IMR-90 (cell line): Measurements from ENCODE around the gene ZNF484. TPM values are rescaled to one million over a fixed set of nuclear protein-coding genes. Genes with fewer than 3 reads are reported as not detected.

Source experiments
- ATAC-seq: fragments of 200-7000 bp; cut with Tn5 transposase; 2 replicates; pipeline ENCODE4 v1.9.1; 2020; ENCODE audit warnings: low read depth, mild to moderate bottlenecking, moderate library complexity
- BruUV-seq: library from RNA; stranded (reverse); fragments of 400-500 nt; replicated peaks from 2 replicates; lab custom pipeline; 2021; lab: Mats Ljungman, UMichigan
- CTCF ChIA-PET: fragments of 300-600 bp; formaldehyde crosslinking; extraction: SDS; loops from one replicate; lab custom pipeline; 2021; ENCODE audit warnings: antibody characterized with exemption; lab: Yijun Ruan, JAX
- POLR2A ChIA-PET: fragments of 300-600 bp; sonication (Branson Sonifier 250); formaldehyde crosslinking; loops from one replicate; lab custom pipeline; 2022; ENCODE audit warnings: antibody characterized with exemption; ENCODE audit not compliant: unreplicated experiment; lab: Charles Lee
- DNase-seq: peaks from one replicate; pipeline ENCODE4 v3.0.0; 2013
- H2AFZ ChIP-seq: replicated peaks from 2 replicates; pipeline ENCODE3; 2013; ENCODE audit warnings: low read length, mild to moderate bottlenecking; ENCODE audit not compliant: poor library complexity
- H2AK5ac ChIP-seq: 2 replicates; pipeline ENCODE4 v1.6.1; 2013; ENCODE audit warnings: low read depth, low read length, inconsistent platforms
- H2AK9ac ChIP-seq: replicated peaks from 2 replicates; pipeline ENCODE3; 2013; ENCODE audit warnings: mild to moderate bottlenecking, low read depth, low read length, moderate library complexity; ENCODE audit not compliant: poor library complexity
- H2BK120ac ChIP-seq: 2 replicates; pipeline ENCODE4 v1.6.1; 2013; ENCODE audit warnings: low read depth, low read length, inconsistent platforms
- H2BK15ac ChIP-seq: 3 replicates; pipeline ENCODE4 v1.6.1; 2013; ENCODE audit warnings: low read depth, low read length, inconsistent platforms
- H2BK20ac ChIP-seq: 2 replicates; pipeline ENCODE4 v1.6.1; 2013; ENCODE audit warnings: low read depth, mild to moderate bottlenecking, inconsistent platforms, low read length, moderate library complexity
- H2BK5ac ChIP-seq: 2 replicates; pipeline ENCODE4 v1.6.1; 2013; ENCODE audit warnings: mild to moderate bottlenecking, low read depth, low read length, inconsistent platforms; ENCODE audit not compliant: poor library complexity, severe bottlenecking
- H3K14ac ChIP-seq: replicated peaks from 2 replicates; pipeline ENCODE4 v1.6.1; 2013; ENCODE audit warnings: low read depth, low read length, inconsistent platforms
- H3K18ac ChIP-seq: 2 replicates; pipeline ENCODE4 v1.6.1; 2013; ENCODE audit warnings: low read depth, low read length, control low read depth
- H3K23ac ChIP-seq: 2 replicates; pipeline ENCODE4 v1.6.1; 2013; ENCODE audit warnings: low read depth, low read length, inconsistent platforms
- H3K27ac ChIP-seq: 2 replicates; pipeline ENCODE4 v1.5.1; 2013; ENCODE audit warnings: mild to moderate bottlenecking, control low read depth, low read length; ENCODE audit not compliant: insufficient read depth
- H3K27me3 ChIP-seq: 2 replicates; pipeline ENCODE4 v1.6.1; 2013; ENCODE audit warnings: low read length; ENCODE audit not compliant: control insufficient read depth, insufficient read depth
- H3K36me3 ChIP-seq: 2 replicates; pipeline ENCODE4 v1.6.1; 2013; ENCODE audit warnings: low read length, mixed read lengths; ENCODE audit not compliant: control insufficient read depth, insufficient read depth
- H3K4ac ChIP-seq: 2 replicates; pipeline ENCODE4 v1.6.1; 2013; ENCODE audit warnings: low read depth, low read length, inconsistent platforms
- H3K4me1 ChIP-seq: 2 replicates; pipeline ENCODE4 v1.6.1; 2013; ENCODE audit warnings: low read length, mixed read lengths; ENCODE audit not compliant: control insufficient read depth, insufficient read depth
- H3K4me2 ChIP-seq: 2 replicates; pipeline ENCODE4 v1.6.1; 2013; ENCODE audit warnings: low read depth, mild to moderate bottlenecking, control low read depth, low read length, moderate library complexity
- H3K4me3 ChIP-seq: 2 replicates; pipeline ENCODE4 v1.5.1; 2013; ENCODE audit warnings: low read depth, mild to moderate bottlenecking, control low read depth, low read length, moderate library complexity; ENCODE audit not compliant: insufficient read depth
- H3K56ac ChIP-seq: 2 replicates; pipeline ENCODE4 v1.6.1; 2013; ENCODE audit warnings: low read length, inconsistent platforms; ENCODE audit not compliant: insufficient read depth; ENCODE audit errors: extremely low read depth
- H3K79me1 ChIP-seq, 2 experiments: 2 replicates each; pipeline ENCODE4 v1.6.1; 2013; ENCODE audit warnings: low read length in 2 of 2, inconsistent platforms in 1 of 2, low read depth in 1 of 2
- H3K9ac ChIP-seq: 2 replicates; pipeline ENCODE4 v1.6.1; 2013; ENCODE audit warnings: low read depth, low read length, control low read depth
- H3K9me1 ChIP-seq: 2 replicates; pipeline ENCODE4 v1.6.1; 2013; ENCODE audit warnings: low read length, inconsistent platforms; ENCODE audit not compliant: insufficient read depth
- H3K9me3 ChIP-seq: 2 replicates; pipeline ENCODE4 v1.6.1; 2013; ENCODE audit warnings: low read length; ENCODE audit not compliant: control insufficient read depth, insufficient read depth
- H4K20me1 ChIP-seq: 2 replicates; pipeline ENCODE4 v1.6.1; 2013; ENCODE audit warnings: low read length, inconsistent platforms; ENCODE audit not compliant: insufficient read depth
- H4K5ac ChIP-seq: 2 replicates; pipeline ENCODE4 v1.6.1; 2013; ENCODE audit warnings: mild to moderate bottlenecking, low read depth, low read length, control low read depth
- H4K8ac ChIP-seq, 2 experiments: 2 replicates each; pipeline ENCODE4 v1.6.1; 2013; ENCODE audit warnings: low read depth in 2 of 2, low read length in 2 of 2, control low read depth in 1 of 2, inconsistent platforms in 1 of 2
- H4K91ac ChIP-seq: 2 replicates; pipeline ENCODE4 v1.6.1; 2013; ENCODE audit warnings: low read depth, low read length, inconsistent platforms; ENCODE audit not compliant: insufficient read depth
- CEBPB ChIP-seq: IDR thresholded peaks from 2 replicates; pipeline ENCODE4 v1.6.1; 2012; ENCODE audit warnings: low read depth, low read length, improper control_type of control experiment
- CHD1 ChIP-seq: IDR thresholded peaks from 2 replicates; pipeline ENCODE4 v1.6.1; 2012; ENCODE audit warnings: low read depth, low read length, improper control_type of control experiment
- CTCF ChIP-seq: conservative IDR thresholded peaks from 2 replicates; pipeline ENCODE4 v1.5.1; 2012; ENCODE audit warnings: mild to moderate bottlenecking, low read depth, low read length, improper control_type of control experiment
- ELK1 ChIP-seq: fragments of 150-350 bp; IDR thresholded peaks from 2 replicates; pipeline ENCODE4 v1.6.1; 2016; ENCODE audit warnings: low read depth, mild to moderate bottlenecking, low read length, moderate library complexity, borderline replicate concordance
- FOS ChIP-seq: fragments of 150-350 bp; IDR thresholded peaks from 2 replicates; pipeline ENCODE4 v1.6.1; 2016; ENCODE audit warnings: low read depth, low read length
- MAFK ChIP-seq: IDR thresholded peaks from 2 replicates; pipeline ENCODE4 v1.6.1; 2012; ENCODE audit warnings: low read depth, low read length, improper control_type of control experiment
- MAZ ChIP-seq: IDR thresholded peaks from 2 replicates; pipeline ENCODE4 v1.6.1; 2012; ENCODE audit warnings: low read depth, mild to moderate bottlenecking, low read length, improper control_type of control experiment, moderate library complexity, borderline replicate concordance
- MXI1 ChIP-seq: IDR thresholded peaks from 2 replicates; pipeline ENCODE4 v1.6.1; 2012; ENCODE audit warnings: low read depth, mild to moderate bottlenecking, low read length, moderate library complexity, borderline replicate concordance
- NFE2L2 ChIP-seq: fragments of 150-350 bp; IDR thresholded peaks from 2 replicates; pipeline ENCODE4 v1.6.1; 2016; ENCODE audit warnings: low read depth, mild to moderate bottlenecking, low read length
- POLR2A ChIP-seq: IDR thresholded peaks from 2 replicates; pipeline ENCODE4 v1.6.1; 2012; ENCODE audit warnings: mild to moderate bottlenecking, low read depth, low read length
- RAD21 ChIP-seq: IDR thresholded peaks from 2 replicates; pipeline ENCODE4 v1.6.1; 2012; ENCODE audit warnings: low read length, improper control_type of control experiment
- RCOR1 ChIP-seq: IDR thresholded peaks from 2 replicates; pipeline ENCODE4 v1.6.1; 2012; ENCODE audit warnings: mild to moderate bottlenecking, low read length, improper control_type of control experiment; ENCODE audit not compliant: insufficient replicate concordance
- RFX5 ChIP-seq: IDR thresholded peaks from 2 replicates; pipeline ENCODE4 v1.8.0; 2012; ENCODE audit warnings: low read depth, mild to moderate bottlenecking, low read length, moderate library complexity
- SMC3 ChIP-seq: fragments of 150-350 bp; IDR thresholded peaks from 2 replicates; pipeline ENCODE4 v1.6.1; 2016; ENCODE audit warnings: low read depth, mild to moderate bottlenecking, antibody characterized with exemption, low read length, moderate library complexity
- USF2 ChIP-seq: fragments of 150-350 bp; IDR thresholded peaks from 2 replicates; pipeline ENCODE4 v1.6.1; 2017; ENCODE audit warnings: mild to moderate bottlenecking, antibody characterized with exemption, low read length, low read depth
- WGBS, 2 experiments: methylation state at CpG; one replicate each; pipeline versions ENCODE4 v1.1.5 to v1.1.7; 2013; ENCODE audit warnings: missing lambda C conversion rate in 2 of 2; ENCODE audit not compliant: insufficient read length in 1 of 2; ENCODE audit errors: extremely low coverage in 2 of 2; 5-methylcytosine and 5-hydroxymethylcytosine counted together
- dilution Hi-C: fragments of 300-500 bp; cut with HindIII; formaldehyde crosslinking; loops from one replicate; pipeline ENCODE4 v1.14.3; 2018; ENCODE audit warnings: low sequenced_read_pairs; ENCODE audit not compliant: unreplicated experiment
- in situ Hi-C: fragments of 300-500 bp; cut with MboI; formaldehyde crosslinking; loops from 3 replicates; pipeline ENCODE4 v1.14.3; 2019; ENCODE audit warnings: low sequenced_read_pairs, inconsistent platforms, mixed read lengths
- intact Hi-C: fragments of 100-400 bp; cut with micrococcal nuclease; formaldehyde crosslinking; loops from 2 replicates; pipeline ENCODE4 v1.10.0; 2022
- polyA plus RNA-seq, 3 experiments: library from polyadenylated mRNA; depleted of rRNA; stranded (reverse); fragments of >200 nt; gene quantifications; 2 replicates each; pipeline ENCODE4 v1.2.3, GENCODE V29; 2012; ENCODE audit warnings: low replicate concordance in 1 of 3
- total RNA-seq: library from RNA; depleted of rRNA; stranded (reverse); fragments of >200 nt; gene quantifications from 2 replicates; pipeline ENCODE4 v1.2.3, GENCODE V29; 2012

The ZNF484 gene
- total and polyA plus RNA-seq, 2 of the 4 experiments (the other 2 are of a cell fraction): 1.4 to 11.8 TPM

DNA sequence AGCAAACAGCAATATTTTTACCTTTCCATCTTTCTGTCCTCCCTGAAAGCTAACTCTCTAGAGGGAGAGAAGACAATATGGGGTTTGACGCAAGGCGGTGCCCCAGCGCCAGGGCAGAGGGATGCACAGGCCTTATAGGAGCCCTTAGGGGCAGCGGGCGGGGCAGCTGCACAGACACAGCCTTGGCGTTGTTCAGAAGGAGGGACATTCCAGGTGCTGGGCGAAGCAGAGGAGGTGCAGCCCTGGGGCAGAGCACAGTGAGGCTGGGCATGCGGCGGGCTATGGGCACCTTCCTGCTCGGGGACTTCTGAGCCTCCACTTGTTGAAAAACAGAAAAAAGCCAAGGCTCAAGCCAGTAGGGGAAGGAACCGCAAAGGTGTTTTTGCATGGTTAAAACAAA, 79.5 kb downstream of the ZNF484 start:
- H4K5ac ChIP-seq: no peak overlapping the region
- WGBS, 2 experiments: 100% methylated on average over 3 of the region's 11 CpGs; no CpG with 5 or more reads in 1 of the 2 experiments
- in situ Hi-C loops (loop anchor here (25.0 kb wide), 1 partner anchor 461 kb away; the partner anchor contains the start of genes CENPP and NOL8), dilution Hi-C loops (no loop called here), intact Hi-C loops (no loop called here)
- ChIA-PET CTCF (no interaction called here), POLR2A (no interaction called here)
- no peak overlapping the region for H2BK15ac ChIP-seq
- no peaks in the 10 kb centered on the region for H3K79me1 ChIP-seq
- no peaks in the 10 kb centered on the region for H3K9me3 ChIP-seq
- no peak for ATAC-seq
- no TSS peak for BruUV-seq
- H4K8ac ChIP-seq: no peak overlapping the region
- no peak overlapping the region for H3K4me2 ChIP-seq
- no peak overlapping the region for H4K91ac ChIP-seq
- H3K4ac ChIP-seq: no peak overlapping the region
- H3K18ac ChIP-seq: no peak overlapping the region
- peaks cover 42% of the 10 kb centered on the region for H3K27me3 ChIP-seq
- H3K27ac ChIP-seq: no peak overlapping the region
- TF ChIP-seq FOS: no peak
- no peak for TF ChIP-seq MAZ
- TF ChIP-seq SMC3: no peak
- no peak for TF ChIP-seq CHD1
- no peak for TF ChIP-seq ELK1
- TF ChIP-seq CEBPB: no peak
- TF ChIP-seq RAD21: no peak
- no peak for TF ChIP-seq POLR2A
- no peak for TF ChIP-seq USF2
- no peak for TF ChIP-seq MAFK
- TF ChIP-seq RFX5: no peak
- TF ChIP-seq CTCF: no peak
- TF ChIP-seq RCOR1: no peak
- no peak for TF ChIP-seq NFE2L2
- no peak for TF ChIP-seq MXI1
- no peak overlapping the region for H2AFZ ChIP-seq
- H2AK9ac ChIP-seq: no peak overlapping the region
- H3K14ac ChIP-seq: no peak overlapping the region
- no peak overlapping the region for H3K23ac ChIP-seq
- no peak overlapping the region for H2BK120ac ChIP-seq
- no peak overlapping the region for H2BK5ac ChIP-seq
- no peak overlapping the region for H3K4me3 ChIP-seq
- no peak overlapping the region for H3K9ac ChIP-seq
- H2AK5ac ChIP-seq: no peak overlapping the region
- no peak for DNase-seq
- H2BK20ac ChIP-seq: no peak overlapping the region
- no peak overlapping the region for H3K56ac ChIP-seq
- H3K4me1 ChIP-seq: no peaks in the 10 kb centered on the region
- no peaks in the 10 kb centered on the region for H4K20me1 ChIP-seq
- H3K36me3 ChIP-seq: no peaks in the 10 kb centered on the region
- H3K9me1 ChIP-seq: no peaks in the 10 kb centered on the region
